HG03095 (cell line): ENCODE measurements around the gene MTSS2.

Source experiments
- ATAC-seq: cut with Tn5 transposase; IDR thresholded peaks from one replicate; pipeline ENCODE4 v1.9.1; 2021; ENCODE audit warnings: moderate library complexity; ENCODE audit not compliant: unreplicated experiment

MTSS2 gene

GRCh38 chr16:70685938-70686375, at the start of gene MTSS2:
MTSS2 (minus strand) TSS chr16:70686053; CDS start chr16:70685791, 262 bp downstream.
- ATAC-seq: no peak

- no peak for ATAC-seq
These were observed 49.5 kb upstream of the MTSS2 start for GRCh38 chr16:70735141-70735979.

GRCh38 chr16:70734522-70735095, 48.8 kb upstream of the MTSS2 start:
- ATAC-seq: no peak

GRCh38 chr16:70730944-70731343, 45.1 kb upstream of the MTSS2 start:
- ATAC-seq: no peak

GRCh38 chr16:70730031-70730430, 44.2 kb upstream of the MTSS2 start:
- no peak for ATAC-seq

GRCh38 chr16:70729292-70729691, 43.4 kb upstream of the MTSS2 start:
- ATAC-seq: no peak

- ATAC-seq: no peak
These were observed 42.3 kb upstream of the MTSS2 start for GRCh38 chr16:70728150-70728549.

- no peak for ATAC-seq
These were observed 41.1 kb upstream of the MTSS2 start for GRCh38 chr16:70726892-70727361.

- no peak for ATAC-seq
These were observed 40.3 kb upstream of the MTSS2 start for GRCh38 chr16:70725912-70726828.

GRCh38 chr16:70725024-70725911, 39.4 kb upstream of the MTSS2 start:
- no peak for ATAC-seq

- no peak for ATAC-seq
These were observed 38.5 kb upstream of the MTSS2 start for GRCh38 chr16:70724146-70725023.

GRCh38 chr16:70723740-70724145, 37.9 kb upstream of the MTSS2 start:
- ATAC-seq: no peak

- no peak for ATAC-seq
These were observed 35.5 kb upstream of the MTSS2 start for GRCh38 chr16:70721202-70721963.

GRCh38 chr16:70720425-70721201, 34.8 kb upstream of the MTSS2 start:
- ATAC-seq: no peak

GRCh38 chr16:70717065-70717464, 31.2 kb upstream of the MTSS2 start:
- ATAC-seq: no peak

- ATAC-seq: no peak
These were observed 30.1 kb upstream of the MTSS2 start for GRCh38 chr16:70715860-70716357.

GRCh38 chr16:70715055-70715858, 29.4 kb upstream of the MTSS2 start:
- ATAC-seq: no peak
